KMS-11 (cell line): ENCODE results near the gene C11orf16.
A peak's percentile ranks its signal among the peaks of the same experiment; 100 is the strongest.

Experiments used
- H2AFZ ChIP-seq: fragments of 200-600 bp; sonication (generic); 2 replicates; pipeline ENCODE4 v1.6.1; 2016; ENCODE audit warnings: antibody characterized with exemption, mixed run types, low read depth
- H3K27ac ChIP-seq: fragments of 200-600 bp; sonication (generic); 2 replicates; pipeline ENCODE4 v1.6.1; 2016; ENCODE audit warnings: mild to moderate bottlenecking, mixed run types
- H3K27me3 ChIP-seq: fragments of 200-600 bp; sonication (generic); 2 replicates; pipeline ENCODE4 v1.6.1; 2017; ENCODE audit warnings: mild to moderate bottlenecking, low read depth, mixed run types, moderate library complexity; ENCODE audit not compliant: insufficient read depth
- H3K36me3 ChIP-seq: fragments of 200-600 bp; sonication (generic); 2 replicates; pipeline ENCODE4 v1.6.1; 2017; ENCODE audit warnings: mild to moderate bottlenecking, mixed run types; ENCODE audit not compliant: insufficient read depth
- H3K4me1 ChIP-seq: fragments of 200-600 bp; sonication (generic); 2 replicates; pipeline ENCODE4 v1.6.1; 2016; ENCODE audit warnings: mild to moderate bottlenecking, low read depth, mixed run types; ENCODE audit not compliant: poor library complexity, severe bottlenecking
- H3K4me2 ChIP-seq: fragments of 200-600 bp; sonication (generic); 2 replicates; pipeline ENCODE4 v1.7.0; 2016; ENCODE audit warnings: mild to moderate bottlenecking, mixed run types
- H3K4me3 ChIP-seq: fragments of 200-600 bp; sonication (generic); IDR thresholded peaks from 2 replicates; pipeline ENCODE4 v1.6.1; 2017; ENCODE audit warnings: low read depth, low read length, mixed read lengths; ENCODE audit not compliant: insufficient read depth
- H3K79me2 ChIP-seq: fragments of 200-600 bp; sonication (generic); 2 replicates; pipeline ENCODE4 v1.6.1; 2016; ENCODE audit warnings: low read depth, mixed run types; ENCODE audit not compliant: insufficient read depth
- H3K9ac ChIP-seq: fragments of 200-600 bp; sonication (generic); 2 replicates; pipeline ENCODE4 v1.6.1; 2016; ENCODE audit warnings: mild to moderate bottlenecking, mixed run types
- H4K20me1 ChIP-seq: fragments of 200-600 bp; sonication (generic); 2 replicates; pipeline ENCODE4 v1.6.1; 2016; ENCODE audit warnings: mild to moderate bottlenecking, mixed run types; ENCODE audit not compliant: insufficient read depth
- TF ChIP-seq, protein P1 (sequence below): fragments of 200-600 bp; sonication (generic); conservative IDR thresholded peaks from 2 replicates; pipeline ENCODE4 v1.6.1; 2017; ENCODE audit warnings: low read depth, mild to moderate bottlenecking, antibody characterized with exemption, low read length, moderate library complexity, mixed read lengths

The C11orf16 gene

DNA sequence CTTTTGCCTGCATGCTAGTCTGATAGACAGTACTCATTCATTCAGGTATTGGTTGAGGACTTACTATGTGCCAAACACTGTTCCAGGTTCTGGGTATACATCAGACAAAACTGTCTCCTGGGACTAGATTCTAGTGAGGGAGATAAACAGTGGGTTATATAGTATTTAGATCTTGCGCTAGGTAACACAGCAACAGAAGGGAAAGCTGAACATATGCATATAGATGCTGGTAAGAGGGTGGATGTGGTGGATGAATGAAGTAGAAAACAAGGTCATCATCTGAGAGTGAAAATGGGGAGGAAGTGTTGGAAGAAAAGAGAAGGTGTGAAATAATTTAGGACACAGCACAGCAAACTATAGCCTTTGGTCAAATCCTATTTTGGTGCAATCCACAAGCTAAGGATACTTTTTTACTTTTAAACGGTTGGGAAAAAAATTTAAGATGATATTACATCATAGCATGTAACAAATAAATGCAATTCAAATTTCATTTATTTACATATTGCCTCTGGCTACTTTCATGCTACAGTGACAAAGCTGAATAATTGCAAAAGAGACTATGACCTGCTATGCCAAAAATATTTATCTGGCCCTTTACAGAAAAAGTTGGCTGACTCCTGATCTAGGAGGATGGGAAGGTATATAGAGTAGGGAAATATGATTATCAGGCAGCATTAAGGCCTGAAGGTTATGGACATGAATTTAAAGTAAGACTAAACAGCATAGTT, 38.6 kb upstream of the C11orf16 start:
- TF ChIP-seq, protein P1, sequence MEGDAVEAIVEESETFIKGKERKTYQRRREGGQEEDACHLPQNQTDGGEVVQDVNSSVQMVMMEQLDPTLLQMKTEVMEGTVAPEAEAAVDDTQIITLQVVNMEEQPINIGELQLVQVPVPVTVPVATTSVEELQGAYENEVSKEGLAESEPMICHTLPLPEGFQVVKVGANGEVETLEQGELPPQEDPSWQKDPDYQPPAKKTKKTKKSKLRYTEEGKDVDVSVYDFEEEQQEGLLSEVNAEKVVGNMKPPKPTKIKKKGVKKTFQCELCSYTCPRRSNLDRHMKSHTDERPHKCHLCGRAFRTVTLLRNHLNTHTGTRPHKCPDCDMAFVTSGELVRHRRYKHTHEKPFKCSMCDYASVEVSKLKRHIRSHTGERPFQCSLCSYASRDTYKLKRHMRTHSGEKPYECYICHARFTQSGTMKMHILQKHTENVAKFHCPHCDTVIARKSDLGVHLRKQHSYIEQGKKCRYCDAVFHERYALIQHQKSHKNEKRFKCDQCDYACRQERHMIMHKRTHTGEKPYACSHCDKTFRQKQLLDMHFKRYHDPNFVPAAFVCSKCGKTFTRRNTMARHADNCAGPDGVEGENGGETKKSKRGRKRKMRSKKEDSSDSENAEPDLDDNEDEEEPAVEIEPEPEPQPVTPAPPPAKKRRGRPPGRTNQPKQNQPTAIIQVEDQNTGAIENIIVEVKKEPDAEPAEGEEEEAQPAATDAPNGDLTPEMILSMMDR, result no peak
- Histone ChIP-seq H3K9ac (no peak overlapping the region), H3K4me2 (no peak overlapping the region), H3K4me3 (no peak overlapping the region), H3K36me3 (no peaks in the 10 kb centered on the region), H4K20me1 (no peaks in the 10 kb centered on the region), H3K27ac (no peak overlapping the region), H3K4me1 (peaks cover 6% of the 10 kb centered on the region), H3K79me2 (no peaks in the 10 kb centered on the region), H3K27me3 (no peaks in the 10 kb centered on the region), H2AFZ (no peak overlapping the region)

DNA sequence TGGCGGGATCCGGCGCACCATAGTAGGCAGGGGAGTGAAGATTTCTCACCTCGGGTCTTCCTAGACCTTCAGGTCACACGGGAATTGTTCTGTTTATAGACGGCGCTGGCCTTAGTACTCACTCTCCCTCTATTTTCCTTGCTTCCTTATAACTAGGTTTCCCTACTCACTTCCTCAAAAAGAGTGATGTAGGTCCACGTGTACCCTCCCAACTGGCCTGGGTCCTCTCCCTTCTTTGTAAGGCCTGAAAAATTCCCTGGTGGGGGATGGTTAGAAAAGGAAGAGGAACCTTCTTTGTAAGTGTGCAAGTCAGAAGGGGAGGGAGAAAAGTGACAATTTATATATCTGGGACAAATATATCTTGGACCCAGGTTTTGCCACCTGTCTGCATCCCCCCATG, 34.4 kb upstream of the C11orf16 start:
- Histone ChIP-seq H3K4me2 (no peak overlapping the region), H4K20me1 (no peaks in the 10 kb centered on the region), H3K4me1 (peaks cover 25% of the 10 kb centered on the region)

DNA sequence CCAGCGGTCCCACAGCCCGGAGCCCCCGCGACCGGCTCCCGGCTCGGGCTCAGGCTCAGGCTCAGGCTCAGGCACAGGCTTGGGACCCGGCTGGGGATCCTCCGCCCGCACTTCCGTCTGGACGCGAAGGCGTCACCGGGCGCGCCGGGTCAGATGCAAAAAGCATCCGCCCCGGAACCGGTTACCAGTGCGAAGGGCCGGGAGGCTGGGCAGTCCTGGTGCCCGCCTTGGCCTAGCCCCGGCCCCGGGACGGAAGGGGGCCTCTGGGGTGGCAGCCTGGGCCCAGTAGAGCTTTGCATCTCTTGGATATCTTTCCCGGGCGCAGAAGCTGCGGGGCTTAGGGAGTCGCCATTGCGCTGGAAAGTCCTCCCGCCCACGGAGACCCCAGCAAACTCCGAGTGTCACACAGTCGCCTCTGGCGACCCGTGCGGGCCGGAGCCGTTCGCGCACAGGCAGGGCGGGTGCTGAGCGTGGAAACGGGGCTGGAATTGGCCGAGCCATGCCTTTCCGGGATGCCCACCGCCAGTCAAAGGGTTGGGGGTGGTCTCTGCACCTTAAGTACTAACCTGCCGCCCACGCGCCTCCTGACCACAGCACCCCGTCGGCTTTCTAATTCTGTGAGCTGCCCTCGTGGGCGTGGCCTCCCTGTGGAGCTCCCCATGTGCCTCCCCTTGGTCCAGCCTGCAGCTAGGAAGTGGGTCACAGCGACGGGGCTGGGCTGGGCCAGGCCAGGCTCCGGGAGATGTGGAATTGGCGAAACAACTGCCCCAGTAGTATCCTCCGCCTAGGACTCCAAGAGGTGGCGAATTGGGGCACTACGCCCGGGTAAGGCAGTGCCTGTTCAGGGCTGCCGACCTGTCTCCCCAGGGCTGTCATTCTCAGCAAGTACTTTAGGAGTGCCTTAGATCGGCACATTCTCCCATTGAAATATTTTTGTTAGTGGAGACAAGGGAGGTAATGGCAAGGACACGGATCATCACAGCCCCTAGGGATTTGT, 31.9 kb upstream of the C11orf16 start, which contains the start of gene TMEM9B:
Gene TMEM9B (minus strand): TSS at position 119 of the 997 bp plus-strand sequence. CDS start 129 bp downstream, outside the sequence.
- peak within 1 kb of the TSS; percentile 96 for H2AFZ ChIP-seq
- no peaks in the 10 kb centered on the region for H3K36me3 ChIP-seq
- no peaks in the 10 kb centered on the region for H4K20me1 ChIP-seq
- H3K27ac ChIP-seq, result peak within 1 kb of the TSS; percentile 88
- H3K4me1 ChIP-seq, result peaks cover 33% of the 10 kb centered on the region
- H3K27me3 ChIP-seq, result no peaks in the 10 kb centered on the region
- H3K79me2 ChIP-seq, result peaks cover 29% of the 10 kb centered on the region; the same call in 1 of the 2 replicates
- TF ChIP-seq, protein P1, result no peak
- H3K4me3 ChIP-seq, result peak within 1 kb of the TSS; percentile 2
- peak within 1 kb of the TSS; percentile 94 for H3K9ac ChIP-seq
- H3K4me2 ChIP-seq, result peak within 1 kb of the TSS; percentile 82

More for the DNA sequence above, 34.4 kb upstream of the C11orf16 start:
- TF ChIP-seq, protein P1, result no peak
- Histone ChIP-seq H3K9ac (no peak overlapping the region), H2AFZ (no peak overlapping the region), H3K27ac (no peak overlapping the region), H3K4me3 (no peak overlapping the region), H3K36me3 (no peaks in the 10 kb centered on the region), H3K79me2 (peaks cover 15% of the 10 kb centered on the region; the same call in 1 of the 2 replicates), H3K27me3 (no peaks in the 10 kb centered on the region)

DNA sequence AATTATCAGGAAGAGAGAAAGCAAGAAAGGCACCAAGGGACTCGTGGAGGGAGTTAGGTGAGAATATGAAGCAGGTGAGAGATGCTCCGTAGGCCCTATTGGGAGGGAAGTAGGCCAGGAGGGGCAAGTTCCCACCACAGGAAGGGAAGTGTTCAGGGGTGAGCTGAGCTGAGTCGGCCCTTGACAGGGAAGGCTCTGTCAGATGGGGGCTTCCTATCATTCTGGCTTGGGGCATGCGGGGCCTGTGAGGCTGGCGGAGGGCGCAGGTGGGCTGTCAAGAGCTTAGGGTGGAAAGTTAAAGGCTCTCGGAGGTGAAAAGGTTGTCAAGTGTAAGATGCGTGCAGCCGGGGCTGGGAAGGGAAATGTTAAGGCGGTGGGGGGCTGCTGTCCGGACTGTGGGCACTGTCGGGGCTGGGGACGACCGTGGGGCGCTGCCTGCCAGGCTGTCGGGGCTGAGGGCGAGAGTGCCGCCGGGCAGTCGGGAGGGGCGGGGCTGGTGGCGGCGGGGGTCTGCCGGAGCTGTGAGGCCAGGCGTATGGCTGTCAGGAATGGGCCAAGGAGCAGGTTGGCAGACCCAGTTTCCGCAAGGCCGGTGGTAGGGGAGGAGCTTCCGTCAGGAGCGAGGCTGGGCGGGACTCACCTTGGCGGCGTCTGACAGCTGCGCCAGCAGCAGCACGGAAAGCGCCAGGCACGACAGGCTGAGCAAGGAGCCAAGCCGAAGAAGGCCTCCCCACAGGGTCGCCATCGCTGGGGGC, 31.0 kb upstream of the C11orf16 start:
- H3K4me3 ChIP-seq, result peak overlapping the region; percentile 2
- H3K9ac ChIP-seq, result peak overlapping the region; percentile 94
- peak overlapping the region; percentile 88 for H3K27ac ChIP-seq
- peak overlapping the region; percentile 46 for H3K4me2 ChIP-seq
- peaks cover 32% of the 10 kb centered on the region; the same call in 1 of the 2 replicates for H3K79me2 ChIP-seq
- TF ChIP-seq, protein P1, result no peak
- H4K20me1 ChIP-seq, result no peaks in the 10 kb centered on the region
- H3K27me3 ChIP-seq, result no peaks in the 10 kb centered on the region
- H2AFZ ChIP-seq, result peak overlapping the region; percentile 96
- H3K4me1 ChIP-seq, result peaks cover 40% of the 10 kb centered on the region
- no peaks in the 10 kb centered on the region for H3K36me3 ChIP-seq
